GM19397 (cell line): ENCODE measurements around the gene ARNT2.

Source experiments
- ATAC-seq: cut with Tn5 transposase; IDR thresholded peaks from one replicate; pipeline ENCODE4 v1.9.1; 2021; ENCODE audit warnings: mild to moderate bottlenecking, moderate library complexity; ENCODE audit not compliant: unreplicated experiment

ARNT2 gene

DNA sequence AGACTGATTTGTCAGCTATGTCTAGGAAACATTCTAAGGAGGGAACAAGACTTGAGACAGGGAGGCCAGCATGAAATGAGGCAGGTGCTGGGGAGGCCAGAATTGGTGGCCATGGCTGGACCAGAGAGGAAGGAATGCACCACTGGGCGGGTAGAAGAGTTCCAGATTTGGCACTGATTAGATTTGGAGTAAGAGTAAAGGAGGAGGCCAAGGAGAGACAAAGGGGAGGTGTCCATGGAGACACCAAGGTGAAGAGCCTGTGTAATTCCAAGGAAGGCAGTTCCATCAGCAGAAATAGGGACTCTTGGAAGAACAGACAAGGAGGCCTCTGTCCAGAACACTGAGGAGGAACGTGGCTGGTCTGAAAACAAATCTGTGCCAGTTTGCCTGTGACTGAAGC, 1.8 kb downstream of the ARNT2 start:
- ATAC-seq: no peak

DNA sequence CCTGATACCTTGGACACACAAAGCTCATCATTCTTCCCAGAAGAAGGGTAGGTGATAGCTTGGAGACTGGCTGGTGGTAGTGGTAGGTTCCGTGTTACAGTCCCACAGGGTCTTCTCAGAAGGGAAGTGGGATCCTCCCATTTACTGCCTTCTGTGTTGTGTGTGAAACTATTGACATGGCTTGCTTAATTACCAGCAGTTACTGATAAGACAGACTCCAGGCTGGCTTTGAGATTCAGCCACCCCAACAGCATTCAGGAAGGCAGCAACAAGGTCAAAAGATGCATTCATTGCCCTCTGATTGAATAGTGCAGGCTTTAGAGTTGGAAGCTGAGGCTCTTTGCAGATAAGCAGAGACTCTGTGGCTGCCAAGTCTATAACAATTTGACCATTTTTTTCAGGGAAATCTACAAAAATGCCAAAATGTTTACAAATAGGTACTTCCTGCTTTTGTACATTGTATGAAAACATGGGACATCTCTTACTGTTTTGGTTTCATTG, 7.7 kb downstream of the ARNT2 start:
- no peak for ATAC-seq

DNA sequence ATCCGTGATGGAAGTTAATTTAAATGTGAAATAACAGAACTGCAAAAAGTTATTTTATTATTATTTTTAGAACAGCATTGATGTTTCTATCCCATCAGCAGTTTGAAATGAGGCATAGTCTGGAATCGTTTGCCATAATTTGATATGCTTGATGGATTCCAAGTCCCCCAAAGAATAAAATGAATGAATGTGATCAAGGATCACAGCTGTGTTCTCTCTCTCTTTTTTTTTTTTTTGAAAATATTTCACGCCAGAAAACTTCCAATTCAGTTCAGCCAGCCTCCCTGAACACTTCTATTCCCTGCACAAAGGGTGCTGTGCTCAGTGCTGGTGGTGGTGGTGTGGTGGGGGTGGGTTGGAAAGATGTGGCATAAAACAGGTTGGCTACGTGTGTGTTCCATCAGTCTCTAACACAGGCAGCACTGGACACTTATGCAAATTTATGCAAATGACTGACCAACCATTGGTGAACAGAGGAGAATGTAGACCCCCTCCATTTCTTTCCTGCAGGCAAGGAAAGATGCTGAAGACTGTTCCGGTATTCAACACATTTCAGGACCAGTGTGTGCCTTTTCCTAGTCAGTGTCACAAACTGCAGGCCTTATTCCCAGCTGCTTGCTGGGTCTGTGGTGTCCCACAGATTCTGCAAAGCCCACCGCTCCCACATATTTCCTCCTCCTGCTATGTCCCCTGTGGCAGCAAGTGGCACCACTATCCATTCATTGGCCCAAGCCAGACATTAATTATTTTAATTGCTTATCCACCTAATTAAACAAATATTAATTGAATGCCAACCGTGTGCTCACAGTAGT, 10.6 kb downstream of the ARNT2 start:
- no peak for ATAC-seq

DNA sequence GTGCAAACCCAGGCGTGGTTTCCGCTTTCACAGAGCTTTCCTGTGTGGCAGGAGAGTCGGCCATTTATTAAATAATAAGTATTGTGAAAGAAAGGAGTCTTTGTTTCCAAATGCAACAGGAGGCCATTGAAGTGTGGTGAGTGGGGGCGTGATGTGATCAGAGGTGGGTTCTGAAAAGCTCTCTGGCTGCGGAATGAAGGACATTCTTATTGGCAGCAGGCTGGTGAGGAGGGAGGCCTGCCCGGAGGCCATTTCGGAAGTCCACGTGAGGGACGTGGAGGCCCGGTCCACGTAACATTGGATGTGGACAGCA, 11.1 kb downstream of the ARNT2 start:
- no peak for ATAC-seq

DNA sequence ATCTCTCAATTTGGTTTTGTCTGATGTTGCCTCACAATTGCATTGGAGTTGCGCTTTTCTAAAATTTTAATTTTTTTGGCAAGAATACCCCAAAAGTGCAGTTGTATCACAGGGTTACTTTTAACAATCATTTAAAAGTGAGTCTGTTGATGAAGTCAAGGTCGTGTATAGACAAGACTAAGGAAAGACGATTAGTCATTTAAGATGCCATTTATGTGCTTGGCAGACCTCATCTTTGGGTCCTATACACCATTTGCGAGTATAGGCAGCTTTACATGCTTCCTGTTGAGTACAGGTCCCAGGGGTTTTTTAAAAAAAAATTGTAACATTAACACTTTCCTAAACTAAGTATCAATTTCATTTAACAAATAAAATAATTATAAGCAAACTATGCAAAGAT, 12.5 kb downstream of the ARNT2 start:
- no peak for ATAC-seq

DNA sequence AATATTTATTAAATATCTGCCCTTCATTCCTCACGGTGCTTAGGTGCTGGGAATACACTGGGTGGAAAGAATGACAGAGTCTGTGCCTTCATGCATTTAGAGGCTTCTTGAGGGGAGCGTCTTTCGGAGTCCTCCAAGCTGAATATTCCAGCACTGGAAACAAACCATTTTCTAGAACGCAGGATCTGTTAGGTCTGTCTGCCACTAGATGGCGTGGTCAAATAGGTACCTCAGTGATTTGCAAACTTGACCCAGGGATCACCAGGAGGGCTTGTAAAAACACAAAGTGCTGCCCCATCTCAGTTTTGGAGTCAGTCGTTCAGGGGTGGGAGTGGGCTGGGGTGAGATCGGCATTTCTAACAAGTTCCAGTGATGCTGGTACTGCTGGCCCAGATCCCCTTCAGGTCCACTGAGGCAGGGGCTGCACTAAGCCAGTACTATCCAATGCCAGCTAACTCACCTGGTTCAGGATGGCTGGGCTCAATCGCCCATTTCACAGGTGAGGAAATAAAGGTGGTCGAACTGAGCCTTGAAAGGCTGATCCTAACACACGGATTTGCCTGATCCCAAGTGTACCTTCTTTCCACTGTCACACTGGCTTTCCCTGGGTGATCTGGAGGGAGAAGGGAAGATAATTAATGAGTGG, 14.8 kb downstream of the ARNT2 start:
- ATAC-seq: no peak

DNA sequence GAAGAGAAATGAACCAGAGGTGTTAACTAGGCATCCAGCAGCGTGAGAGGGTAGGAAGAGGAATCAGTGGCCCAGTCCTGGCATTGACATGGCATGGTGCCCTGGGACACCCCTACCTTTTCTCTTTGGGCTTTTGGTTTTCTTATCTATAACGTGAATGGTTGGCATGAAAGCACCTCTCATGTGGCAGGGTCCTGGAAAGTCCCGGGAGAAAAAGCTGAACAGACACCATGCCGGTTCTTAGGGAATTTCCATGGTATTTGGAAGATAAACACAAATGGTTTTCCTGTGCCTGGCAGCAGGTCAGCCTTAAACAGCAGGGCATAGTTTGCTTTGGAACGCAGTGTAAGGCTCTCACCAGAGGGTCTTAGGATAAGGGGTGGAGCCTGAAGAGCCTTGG, 15.4 kb downstream of the ARNT2 start:
- ATAC-seq: no peak

DNA sequence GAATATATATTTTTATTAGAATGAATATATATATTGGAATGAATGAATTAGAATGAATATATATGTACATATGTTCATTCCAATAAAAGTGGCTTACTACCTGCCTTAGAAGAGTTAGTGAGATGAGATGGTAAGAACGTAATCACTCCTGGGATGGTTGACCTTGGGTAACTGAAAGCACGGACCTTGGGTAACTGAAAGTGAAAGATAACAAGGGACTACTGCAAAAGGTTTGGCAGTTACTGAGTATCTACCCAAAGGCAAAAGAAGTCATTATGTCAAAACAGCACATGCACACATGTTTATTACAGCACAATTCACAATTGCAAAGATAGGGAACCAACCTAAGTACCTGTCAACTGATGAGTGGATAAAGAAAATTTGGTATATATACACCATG, 16.5 kb downstream of the ARNT2 start:
- no peak for ATAC-seq

DNA sequence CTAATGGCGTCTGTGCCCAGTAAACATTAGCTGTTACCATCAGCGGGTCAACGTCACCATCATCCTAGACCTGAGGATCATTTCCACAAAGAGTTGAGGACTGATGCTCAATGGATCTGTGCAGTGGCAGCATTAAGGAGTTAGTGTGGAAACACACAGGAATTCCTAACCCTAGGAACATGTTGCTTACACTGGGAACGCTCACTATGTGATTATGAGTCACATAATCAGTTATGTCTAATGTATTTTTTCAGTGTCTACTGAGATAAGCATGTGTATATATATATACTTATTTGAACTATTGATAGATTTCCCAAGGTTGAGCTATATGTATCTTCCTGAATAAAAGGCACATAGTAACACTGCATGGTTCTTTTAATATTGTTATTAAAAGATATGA, 19.0 kb downstream of the ARNT2 start:
- ATAC-seq: no peak

DNA sequence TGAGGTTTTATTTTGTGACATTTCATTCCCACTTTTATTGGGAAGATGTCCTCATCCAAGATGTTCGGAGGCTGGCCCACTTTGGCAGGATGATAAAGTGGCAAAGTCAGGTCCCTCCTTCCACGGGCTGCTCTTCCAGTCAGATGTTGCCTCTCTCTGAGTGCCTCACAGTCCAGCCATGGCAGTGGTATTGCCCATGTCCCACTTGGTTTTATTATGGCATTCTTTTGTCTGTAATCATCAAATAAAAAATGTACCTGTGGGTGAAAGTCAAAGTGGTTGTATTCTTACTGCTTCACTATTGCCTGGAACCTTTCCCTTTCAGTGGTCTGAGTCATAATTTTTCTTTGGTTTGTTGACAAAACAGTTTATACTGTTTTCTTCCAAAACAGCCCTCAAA, 20.2 kb downstream of the ARNT2 start:
- ATAC-seq: no peak

DNA sequence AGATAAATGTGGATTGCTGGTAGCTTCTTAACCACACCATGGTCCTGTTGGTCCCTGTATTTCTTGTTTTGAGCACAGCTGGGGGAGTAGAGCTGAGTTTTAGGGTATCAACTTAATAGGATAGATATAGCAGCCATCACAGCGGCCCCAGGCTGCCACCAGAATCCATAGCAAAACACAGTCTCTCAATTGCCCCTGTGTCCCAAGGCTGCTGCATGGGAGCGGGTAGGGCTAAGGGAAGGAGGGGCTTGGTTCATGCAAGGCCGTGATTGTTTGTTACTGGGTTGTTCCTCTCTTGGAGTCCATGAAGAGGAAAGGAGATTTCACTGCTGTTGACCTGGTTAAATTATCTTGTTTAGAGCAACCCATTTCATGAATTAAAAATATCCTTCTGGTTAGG, 22.1 kb downstream of the ARNT2 start:
- no peak for ATAC-seq

DNA sequence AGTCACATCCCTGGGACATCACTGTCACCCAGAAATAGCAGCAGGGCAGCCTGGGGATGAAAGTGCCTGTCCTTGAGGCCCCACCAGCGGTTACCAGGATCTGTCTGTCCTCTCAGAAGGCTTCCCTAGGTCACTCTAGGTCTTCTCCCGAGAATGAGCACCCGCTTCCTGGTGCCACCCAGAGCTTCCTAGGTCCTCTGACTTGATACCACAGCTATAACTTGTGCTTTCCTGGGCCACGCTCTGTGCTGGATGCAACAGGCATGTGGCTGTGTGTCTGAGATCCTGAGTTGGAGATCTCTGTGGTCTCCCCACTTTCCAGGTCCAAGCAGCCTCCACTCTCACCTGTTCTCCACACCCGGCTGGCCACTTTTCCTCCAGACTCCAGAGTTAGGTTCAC, 25.8 kb downstream of the ARNT2 start:
- no peak for ATAC-seq

DNA sequence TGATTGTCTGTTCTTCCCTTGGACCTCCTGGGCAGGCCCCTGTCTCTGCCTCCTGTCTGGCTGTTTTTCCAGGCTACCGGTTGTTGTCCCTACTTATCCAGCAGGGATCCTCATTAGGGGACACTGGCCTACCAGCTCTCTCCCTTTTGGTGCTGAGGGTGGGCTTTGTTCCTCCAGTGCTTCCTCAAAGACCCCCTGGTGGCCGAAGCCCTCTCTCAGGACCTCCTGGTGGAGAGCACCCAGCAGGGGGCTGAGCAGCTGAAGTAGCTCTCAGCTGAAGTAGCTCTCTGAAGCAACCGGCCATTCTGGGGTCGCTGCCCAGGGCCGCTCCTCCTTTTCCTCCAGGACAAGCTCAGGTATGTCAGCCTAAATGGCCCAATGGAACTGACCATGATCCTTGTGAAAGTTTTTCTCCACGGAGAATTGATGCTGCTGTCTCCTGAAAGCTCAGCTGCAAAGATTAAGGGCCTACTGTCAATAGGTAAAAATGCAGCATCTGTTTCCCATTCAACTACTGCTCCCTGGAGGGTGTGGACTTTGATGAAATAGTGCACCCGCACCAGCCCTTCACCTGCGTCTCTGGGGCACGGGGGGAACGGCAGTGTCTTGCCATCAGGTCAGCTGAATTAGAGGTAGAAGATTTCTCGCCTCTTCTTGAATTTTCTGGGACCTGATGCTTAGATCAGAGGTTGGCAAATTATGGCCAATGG, 27.6 kb downstream of the ARNT2 start:
- ATAC-seq: no peak

DNA sequence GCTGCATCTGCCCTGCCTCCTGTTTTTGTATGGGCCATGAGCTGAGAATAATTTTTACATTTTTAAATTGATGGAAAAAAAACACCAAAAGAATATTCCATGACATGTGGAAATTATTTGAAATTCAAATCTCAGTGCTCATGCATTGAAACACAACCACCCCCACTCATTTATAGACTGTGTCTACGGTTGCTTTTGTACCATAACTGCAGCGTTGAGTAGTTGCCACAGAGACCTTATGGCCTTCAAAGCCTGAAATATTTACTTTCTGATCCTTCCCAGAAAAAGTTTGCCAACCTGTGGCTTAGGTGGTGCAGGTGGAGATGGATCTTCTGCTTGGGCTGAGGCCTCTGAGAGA, 28.1 kb downstream of the ARNT2 start:
- ATAC-seq: no peak

DNA sequence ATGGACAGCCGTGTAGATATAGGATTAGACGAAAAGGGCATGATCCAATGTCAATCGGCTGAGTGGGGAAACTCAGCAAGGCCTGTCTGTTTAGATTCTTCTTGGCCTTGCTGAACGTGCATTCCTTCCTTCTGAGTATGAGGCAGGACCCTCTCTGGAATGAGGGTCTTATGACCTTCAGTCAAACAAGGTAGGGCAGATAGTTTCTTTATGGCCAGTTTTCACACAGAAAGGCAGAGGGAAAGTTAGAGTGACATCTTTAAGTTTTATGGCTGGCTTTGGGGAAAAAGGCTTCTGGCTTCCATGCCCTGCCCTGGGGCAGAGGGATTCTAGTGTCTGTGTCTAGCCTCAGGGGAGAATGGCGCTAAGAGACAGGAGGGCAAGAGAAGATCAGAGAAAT, 29.7 kb downstream of the ARNT2 start:
- ATAC-seq: no peak

DNA sequence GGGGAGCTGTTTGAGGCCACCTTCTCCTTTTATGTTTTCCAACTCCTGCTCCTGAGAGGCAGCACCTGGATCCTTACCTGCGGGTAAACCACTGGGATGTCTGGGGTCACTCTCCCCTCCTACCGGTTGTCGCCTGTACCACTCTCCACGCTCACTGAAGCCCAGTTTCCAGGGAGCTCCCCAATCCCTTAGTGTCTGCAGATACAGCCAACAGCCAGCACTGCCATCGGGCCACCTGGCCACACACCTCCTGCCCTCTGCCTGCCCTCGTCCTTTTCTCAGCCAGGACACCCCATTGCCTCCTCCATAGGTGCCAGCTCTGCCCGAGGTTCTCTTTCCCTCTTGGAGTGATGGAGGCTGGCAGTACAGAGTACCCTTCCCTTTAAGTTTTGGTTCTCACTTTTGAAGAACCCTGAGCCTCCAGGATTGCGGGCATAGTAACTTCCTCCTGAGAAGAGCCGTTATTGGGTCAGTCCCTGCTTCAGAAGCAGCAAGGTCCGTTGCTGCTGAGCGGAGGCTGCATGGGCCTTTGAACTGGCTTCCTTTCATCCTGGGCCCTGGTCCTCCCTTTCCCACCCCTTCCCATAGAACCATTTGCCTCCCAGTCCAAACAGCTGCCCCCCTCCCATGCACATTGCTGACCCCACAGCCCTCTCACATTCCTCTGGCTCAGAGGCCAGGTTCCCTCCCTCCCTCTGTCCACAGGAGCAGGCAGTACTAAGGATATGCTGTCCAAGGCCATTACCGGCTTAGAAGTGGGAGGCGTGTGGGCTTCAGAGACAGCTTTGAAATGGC, 30.9 kb downstream of the ARNT2 start:
- no peak for ATAC-seq

DNA sequence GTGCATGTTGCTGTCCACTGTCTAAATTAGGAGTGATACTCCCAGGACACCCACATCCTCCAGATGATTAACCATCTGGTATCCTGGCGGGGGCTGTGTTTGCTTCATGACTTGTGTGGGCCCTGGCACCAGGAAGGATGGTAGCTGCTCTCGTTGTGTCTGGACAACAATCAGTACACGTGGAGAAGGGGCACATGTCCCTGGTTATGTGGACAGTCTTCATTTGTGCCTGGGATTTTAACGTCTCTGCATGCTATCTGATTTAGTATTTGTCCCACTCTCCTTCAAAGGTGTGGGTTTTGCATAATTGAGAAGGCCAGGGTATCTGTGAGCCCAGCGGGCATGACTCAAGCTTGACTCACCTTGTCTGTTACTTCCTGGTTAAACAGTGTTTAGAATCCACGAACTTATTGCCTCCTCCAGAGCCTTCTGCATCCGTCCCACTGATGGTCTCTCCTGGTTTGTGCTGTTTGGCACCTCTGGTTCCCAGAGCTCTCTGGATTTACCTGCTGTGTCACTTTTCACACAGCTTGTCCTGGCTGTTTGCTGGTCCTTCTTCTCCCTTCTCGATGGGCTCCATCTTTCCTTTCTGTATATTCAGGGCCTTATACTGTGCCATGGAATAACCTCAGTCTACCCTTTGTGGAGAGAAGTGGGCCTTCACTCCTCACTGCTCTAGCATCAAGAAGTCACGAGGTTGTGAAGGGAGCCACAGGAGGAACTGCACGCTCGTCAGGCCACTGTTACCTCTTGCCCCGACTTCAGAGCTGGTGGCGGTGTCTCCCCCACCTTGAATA, 32.5 kb downstream of the ARNT2 start:
- ATAC-seq: no peak

DNA sequence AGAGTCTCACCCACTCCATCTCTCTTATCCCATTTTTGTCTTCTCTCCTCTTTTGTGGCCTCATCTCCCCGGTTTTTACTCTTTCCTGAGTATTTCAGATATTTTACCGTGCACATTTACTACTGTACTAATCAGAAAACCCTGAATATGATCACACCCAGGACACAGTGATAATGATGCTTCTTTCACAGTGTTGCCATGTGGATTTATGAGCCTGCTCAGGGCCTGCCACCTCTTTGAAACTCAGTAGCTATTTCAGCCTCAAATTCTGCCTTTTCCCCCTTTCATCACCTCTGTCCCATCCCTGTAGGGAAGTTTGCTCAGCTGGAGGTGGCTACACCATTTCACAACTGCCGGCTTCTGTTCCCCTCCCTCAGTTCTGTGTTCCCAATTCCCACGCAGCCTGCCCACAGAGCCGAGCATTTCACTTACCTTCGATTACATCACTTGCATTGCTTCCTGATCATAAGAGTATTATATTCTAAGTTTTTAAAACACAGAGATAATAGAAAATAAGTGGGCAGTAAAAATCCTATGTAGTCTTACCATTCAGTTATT, 33.2 kb downstream of the ARNT2 start:
- no peak for ATAC-seq

DNA sequence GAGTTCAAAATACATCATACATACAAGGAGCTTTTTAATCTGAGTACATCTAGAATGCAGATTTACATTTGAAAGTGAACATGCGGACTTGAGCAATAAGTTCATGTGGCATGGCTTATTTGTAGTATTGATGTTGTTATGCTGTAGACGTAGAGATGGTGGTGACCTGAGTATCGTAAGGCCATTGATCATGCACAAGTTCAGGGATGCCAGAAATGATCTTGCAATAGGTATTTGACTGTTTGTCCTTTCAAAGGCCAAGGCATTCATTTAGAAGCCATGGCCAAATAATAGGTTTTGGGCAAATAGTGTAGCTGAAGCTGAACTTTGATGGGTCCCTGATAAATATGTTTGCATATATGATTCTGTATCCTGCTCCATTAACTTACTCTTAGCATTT, 35.0 kb downstream of the ARNT2 start:
- no peak for ATAC-seq

DNA sequence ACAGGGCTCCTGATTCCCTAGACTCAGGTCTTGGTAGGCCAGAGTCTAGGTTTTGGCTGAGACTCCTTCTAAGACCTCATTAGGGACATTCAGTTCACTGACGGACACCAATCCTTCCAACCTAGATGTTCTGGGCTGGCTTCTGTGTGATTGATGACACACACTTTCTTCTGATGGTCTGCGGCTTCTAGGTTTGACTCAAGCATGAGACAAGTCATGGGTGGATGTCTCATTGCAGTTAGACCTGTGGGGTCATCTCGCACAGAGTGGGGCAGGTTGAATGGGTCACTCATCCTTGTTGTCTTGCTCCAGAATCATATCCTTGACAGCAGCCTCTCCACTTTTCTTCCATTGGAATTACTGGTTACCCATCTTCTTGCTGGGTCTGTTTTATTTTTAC, 35.8 kb downstream of the ARNT2 start:
- ATAC-seq: no peak
